ENCODE results near the gene ECM1.

ECM1 gene

GRCh38 chr1:150534002-150534401 is 26.1 kb downstream of the ECM1 start:
- FAIRE-seq (no peak), DNase-seq (ENCODE audit: insufficient read length) (no peak)
- TF ChIP-seq POLR2AphosphoS5 (IDR thresholded peaks at IDR 0.05; ENCODE audit: low read depth, low read length): no peak
- TF ChIP-seq TAF1 (IDR thresholded peaks at IDR 0.05; ENCODE audit: borderline replicate concordance, low read depth, low read length): no peak
- no peak for TF ChIP-seq POLR2A (IDR thresholded peaks at IDR 0.05; ENCODE audit: low read depth, low read length)

GRCh38 chr1:150535511-150536287 is 27.8 kb downstream of the ECM1 start:
- DNase-seq (ENCODE audit: insufficient read length): no peak

GRCh38 chr1:150536836-150537731 is 29.2 kb downstream of the ECM1 start:
- DNase-seq (ENCODE audit: insufficient read length): no peak
- no peak for FAIRE-seq
- TF ChIP-seq POLR2AphosphoS5 (IDR thresholded peaks at IDR 0.05; ENCODE audit: low read depth, low read length) (no peak), TAF1 (IDR thresholded peaks at IDR 0.05; ENCODE audit: borderline replicate concordance, low read depth, low read length) (no peak), POLR2A (IDR thresholded peaks at IDR 0.05; ENCODE audit: low read depth, low read length) (no peak)

More at GRCh38 chr1:150535511-150536287, 27.8 kb downstream of the ECM1 start:
- TF ChIP-seq POLR2A (IDR thresholded peaks at IDR 0.05; ENCODE audit: low read depth, low read length): no peak
- no peak for TF ChIP-seq TAF1 (IDR thresholded peaks at IDR 0.05; ENCODE audit: borderline replicate concordance, low read depth, low read length)
- TF ChIP-seq POLR2AphosphoS5 (IDR thresholded peaks at IDR 0.05; ENCODE audit: low read depth, low read length): no peak
- FAIRE-seq: no peak

DNA sequence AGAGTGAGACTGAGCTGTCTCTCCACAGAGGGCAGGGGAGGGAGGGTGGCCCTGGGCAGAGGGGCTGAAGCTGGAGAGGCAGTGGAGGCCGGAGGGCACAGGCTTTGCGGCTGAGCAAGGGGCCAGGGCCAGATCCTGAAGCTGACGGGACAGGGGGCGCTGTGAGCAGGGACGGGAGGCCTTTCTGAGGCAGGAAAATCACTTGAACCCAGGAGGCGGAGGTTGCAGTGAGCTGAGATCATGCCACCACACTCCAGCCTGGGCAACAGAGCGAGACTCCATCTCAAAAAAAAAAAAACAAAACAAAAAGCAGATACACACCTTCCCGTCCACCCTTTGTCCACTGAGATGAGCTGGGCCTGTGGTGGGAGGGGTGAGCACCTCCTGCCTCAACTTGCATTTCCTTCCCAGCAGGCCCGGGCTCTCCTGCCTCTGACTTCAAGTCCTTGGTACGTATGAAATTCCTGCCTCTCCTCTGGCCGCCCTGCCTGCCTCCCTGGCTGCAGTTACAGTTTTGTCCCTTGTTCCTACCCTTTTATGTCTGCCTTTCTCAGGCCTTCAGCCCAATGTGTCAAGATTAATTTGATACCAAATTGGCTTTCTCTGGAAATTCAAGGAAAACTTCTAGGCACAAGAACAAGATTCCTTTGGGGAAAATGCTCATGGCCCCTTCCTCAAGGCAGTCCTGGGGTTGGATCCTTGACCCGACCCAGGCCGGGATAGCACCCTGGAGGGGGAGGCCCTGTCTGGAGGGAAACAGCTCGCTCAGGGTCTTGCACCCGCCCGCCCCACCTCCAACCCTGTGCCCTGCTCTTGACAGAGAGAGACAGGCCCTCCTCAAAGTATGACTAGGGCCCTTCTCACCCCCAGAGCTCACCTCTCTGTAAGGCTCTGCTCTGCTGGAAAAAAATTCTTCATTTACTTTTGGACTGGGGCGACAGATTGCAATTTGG is 30.1 kb downstream of the ECM1 start:
- DNase-seq (ENCODE audit: insufficient read length) (no peak), FAIRE-seq (no peak)
- no peak for TF ChIP-seq POLR2A (IDR thresholded peaks at IDR 0.05; ENCODE audit: low read depth, low read length)
- TF ChIP-seq TAF1 (IDR thresholded peaks at IDR 0.05; ENCODE audit: borderline replicate concordance, low read depth, low read length): no peak
- no peak for TF ChIP-seq POLR2AphosphoS5 (IDR thresholded peaks at IDR 0.05; ENCODE audit: low read depth, low read length)

DNA sequence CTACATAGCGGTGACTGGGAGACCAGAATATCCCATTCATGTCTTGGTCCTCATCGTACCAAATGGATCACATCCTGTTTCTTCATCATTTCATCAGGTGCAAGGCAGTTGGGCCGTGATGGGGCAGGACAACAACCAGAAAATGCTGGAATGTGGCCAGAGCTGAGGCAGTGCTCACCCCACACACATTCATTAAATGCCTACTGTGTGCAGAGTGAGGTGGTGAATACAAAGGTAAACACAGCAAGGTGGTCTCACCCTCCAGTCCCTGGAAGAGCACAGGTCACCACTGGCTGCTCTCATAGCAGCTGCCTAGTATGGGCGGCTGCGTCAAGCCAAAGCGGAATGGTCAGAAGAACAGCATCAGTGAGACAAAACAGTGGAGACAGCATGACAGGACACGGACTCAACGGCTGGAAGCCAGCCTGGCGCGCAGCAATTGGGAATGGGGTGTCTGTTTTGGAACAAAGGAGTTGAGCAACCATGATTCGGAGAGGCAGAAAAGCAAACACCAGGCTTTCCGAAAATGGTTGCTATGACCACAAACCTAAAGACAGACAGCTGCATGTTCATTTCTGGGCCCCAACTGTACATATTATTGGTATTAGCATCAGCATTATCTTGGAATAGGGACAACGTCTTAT is 35.7 kb downstream of the ECM1 start:
- FAIRE-seq: no peak
- no peak for DNase-seq (ENCODE audit: insufficient read length)
- TF ChIP-seq TAF1 (IDR thresholded peaks at IDR 0.05; ENCODE audit: borderline replicate concordance, low read depth, low read length) (no peak), POLR2A (IDR thresholded peaks at IDR 0.05; ENCODE audit: low read depth, low read length) (no peak), POLR2AphosphoS5 (IDR thresholded peaks at IDR 0.05; ENCODE audit: low read depth, low read length) (no peak)

DNA sequence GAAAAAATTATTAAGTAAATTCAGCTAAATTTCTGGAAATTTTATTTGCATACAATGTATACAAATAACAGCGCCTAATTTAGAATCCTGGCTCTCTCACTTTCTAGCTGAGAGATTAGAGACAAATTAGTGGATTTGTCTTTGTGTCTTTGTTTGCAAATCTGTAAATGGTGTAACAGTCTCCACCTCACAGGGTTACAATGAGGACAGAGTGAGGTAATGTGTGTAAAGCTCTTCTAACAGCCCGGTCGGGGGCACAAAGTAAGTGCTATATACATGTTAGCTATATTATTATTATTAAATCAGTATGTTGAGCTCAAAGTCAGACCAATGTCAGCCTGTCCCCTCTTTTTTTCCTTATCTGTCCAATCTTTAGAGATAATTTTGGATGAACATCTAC is 36.3 kb downstream of the ECM1 start:
- DNase-seq (ENCODE audit: insufficient read length) (no peak), FAIRE-seq (no peak)
- no peak for TF ChIP-seq POLR2AphosphoS5 (IDR thresholded peaks at IDR 0.05; ENCODE audit: low read depth, low read length)
- TF ChIP-seq POLR2A (IDR thresholded peaks at IDR 0.05; ENCODE audit: low read depth, low read length): no peak

- no peak for TF ChIP-seq POLR2A (IDR thresholded peaks at IDR 0.05; ENCODE audit: low read depth, low read length)
- no peak for TF ChIP-seq POLR2AphosphoS5 (IDR thresholded peaks at IDR 0.05; ENCODE audit: low read depth, low read length)
- TF ChIP-seq TAF1 (IDR thresholded peaks at IDR 0.05; ENCODE audit: borderline replicate concordance, low read depth, low read length): no peak
- no peak for FAIRE-seq
- no peak for DNase-seq (ENCODE audit: insufficient read length)
Observed at GRCh38 chr1:150545486-150546032, 37.6 kb downstream of the ECM1 start.

- FAIRE-seq: no peak
- no peak for TF ChIP-seq TAF1 (IDR thresholded peaks at IDR 0.05; ENCODE audit: borderline replicate concordance, low read depth, low read length)
- TF ChIP-seq POLR2AphosphoS5 (IDR thresholded peaks at IDR 0.05; ENCODE audit: low read depth, low read length): no peak
- TF ChIP-seq POLR2A (IDR thresholded peaks at IDR 0.05; ENCODE audit: low read depth, low read length): no peak
- no peak for DNase-seq (ENCODE audit: insufficient read length)
Observed at GRCh38 chr1:150546294-150546937, 38.5 kb downstream of the ECM1 start.

DNA sequence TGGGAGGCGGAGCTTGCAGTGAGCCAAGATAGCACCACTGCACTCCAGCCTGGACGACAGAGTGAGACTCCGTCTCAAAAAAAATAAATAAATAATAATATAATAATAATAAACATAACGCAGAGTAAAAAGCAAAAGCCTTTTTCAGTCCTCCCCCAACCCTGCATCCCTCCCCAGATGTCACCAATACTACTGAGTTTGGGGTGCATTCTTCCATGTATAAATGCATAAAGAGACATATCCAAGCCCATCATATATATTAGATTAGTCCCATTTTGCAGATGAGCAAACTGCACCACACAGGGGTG is 40.4 kb downstream of the ECM1 start:
- no peak for FAIRE-seq
- TF ChIP-seq TAF1 (IDR thresholded peaks at IDR 0.05; ENCODE audit: borderline replicate concordance, low read depth, low read length) (no peak), POLR2A (IDR thresholded peaks at IDR 0.05; ENCODE audit: low read depth, low read length) (no peak), POLR2AphosphoS5 (IDR thresholded peaks at IDR 0.05; ENCODE audit: low read depth, low read length) (no peak)
- no peak for DNase-seq (ENCODE audit: insufficient read length)

Measured in GM12892 (cell line).